Keratinocyte (primary cell): ENCODE data around the gene GARIN3. TPM values are rescaled to one million over a fixed set of nuclear protein-coding genes. Genes with fewer than 3 reads are reported as not detected.

Experiments used
- DNase-seq: peaks from one replicate; pipeline ENCODE4 v3.0.0-alpha.2; 2011; ENCODE audit warnings: low read depth, missing footprints, low spot score
- FAIRE-seq: peaks from 2 replicates; lab custom pipeline; 2011; peaks lifted over from hg19 to GRCh38; lab: Jason Lieb, UNC
- H2AFZ ChIP-seq: 2 replicates; pipeline ENCODE4 v1.6.0; 2012; ENCODE audit warnings: low read length, control low read depth, inconsistent platforms; ENCODE audit not compliant: control insufficient read depth
- H3K27ac ChIP-seq: 2 replicates; pipeline ENCODE4 v1.5.1; 2011; ENCODE audit warnings: low read length; ENCODE audit not compliant: control insufficient read depth, insufficient read depth
- H3K27me3 ChIP-seq: 3 replicates; pipeline ENCODE4 v1.6.0; 2011; ENCODE audit warnings: low read length; ENCODE audit not compliant: control insufficient read depth, insufficient read depth; ENCODE audit errors: extremely low read depth
- H3K36me3 ChIP-seq, 2 experiments: 2 replicates in 1 of 2; 3 replicates in 1 of 2; pipeline ENCODE4 v1.5.1; 2011; ENCODE audit warnings: low read length in 2 of 2, mild to moderate bottlenecking in 1 of 2; ENCODE audit not compliant: control insufficient read depth in 2 of 2, insufficient read depth in 2 of 2; ENCODE audit errors: extremely low read depth in 1 of 2
- H3K4me1 ChIP-seq: 3 replicates; pipeline ENCODE4 v1.5.1; 2011; ENCODE audit warnings: low read length; ENCODE audit not compliant: control insufficient read depth, insufficient read depth; ENCODE audit errors: extremely low read depth
- H3K4me2 ChIP-seq: 3 replicates; pipeline ENCODE4 v1.6.0; 2011; ENCODE audit warnings: low read depth, low read length; ENCODE audit not compliant: control insufficient read depth, insufficient read depth; ENCODE audit errors: extremely low read depth
- H3K4me3 ChIP-seq, 3 experiments: fragments of 200-600 bp in 1 of 3; sonication (generic) in 1 of 3; 2 replicates in 2 of 3; 3 replicates in 1 of 3; pipeline ENCODE4 v1.5.1; 2011 to 2016; ENCODE audit warnings: low read length in 3 of 3, mild to moderate bottlenecking in 3 of 3, control low read depth in 2 of 3, inconsistent platforms in 1 of 3, low read depth in 1 of 3, mixed read lengths in 1 of 3, mixed run types in 1 of 3, moderate library complexity in 1 of 3; ENCODE audit not compliant: control insufficient read depth in 2 of 3, insufficient read depth in 2 of 3; ENCODE audit errors: extremely low read depth in 1 of 3
- H3K79me2 ChIP-seq: 2 replicates; pipeline ENCODE4 v1.6.0; 2012; ENCODE audit warnings: low read length; ENCODE audit not compliant: control insufficient read depth, insufficient read depth
- H3K9ac ChIP-seq: 3 replicates; pipeline ENCODE4 v1.6.0; 2011; ENCODE audit warnings: low read length; ENCODE audit not compliant: control insufficient read depth, insufficient read depth; ENCODE audit errors: extremely low read depth
- H3K9me1 ChIP-seq: 3 replicates; pipeline ENCODE4 v1.6.0; 2011; ENCODE audit warnings: low read length; ENCODE audit not compliant: control insufficient read depth, insufficient read depth; ENCODE audit errors: extremely low read depth
- H3K9me3 ChIP-seq: 2 replicates; pipeline ENCODE4 v1.5.1; 2012; ENCODE audit warnings: low read depth, low read length; ENCODE audit not compliant: control insufficient read depth
- H4K20me1 ChIP-seq: 3 replicates; pipeline ENCODE4 v1.6.0; 2011; ENCODE audit warnings: low read length; ENCODE audit not compliant: control insufficient read depth, insufficient read depth; ENCODE audit errors: extremely low read depth
- CTCF ChIP-seq, 3 experiments: IDR thresholded peaks in 1 of 3; conservative IDR thresholded peaks in 1 of 3; optimal IDR thresholded peaks in 1 of 3; 2 replicates in 2 of 3; 3 replicates in 1 of 3; pipeline versions ENCODE3 to v1.5.1; 2011; ENCODE audit warnings: low read length in 3 of 3, mild to moderate bottlenecking in 3 of 3, moderate library complexity in 2 of 3, control low read depth in 1 of 3, inconsistent platforms in 1 of 3; ENCODE audit not compliant: insufficient read depth in 2 of 3; ENCODE audit errors: extremely low read depth in 1 of 3
- EZH2 ChIP-seq: IDR thresholded peaks from one replicate; pipeline ENCODE4 v1.6.1; 2012; ENCODE audit warnings: inconsistent platforms, mild to moderate bottlenecking, low read length, moderate library complexity
- dilution Hi-C: fragments of 300-500 bp; cut with MboI; formaldehyde crosslinking; loops from one replicate; pipeline ENCODE4 v1.7.0; 2020; ENCODE audit warnings: low sequenced_read_pairs; ENCODE audit not compliant: extremely low pct_ligation_motif_present
- polyA plus RNA-seq, 5 experiments: library from polyadenylated mRNA; depleted of rRNA in 3 of 5; stranded (reverse) in 3 of 5; stranded (forward) in 1 of 5; unstranded in 1 of 5; fragments of >200 nt; gene quantifications; 1 replicate in 1 of 5; 2 replicates in 3 of 5; 3 replicates in 1 of 5; pipeline versions ENCODE4 v1.2.1 to v1.2.3, GENCODE V29; 2011 to 2012; ENCODE audit warnings: missing spikeins in 2 of 5, low read depth in 1 of 5, low replicate concordance in 1 of 5

The GARIN3 gene
- polyA plus RNA-seq, 1 donor (not counting 4 experiments of a cell fraction or from before 2014, with no cell fraction given): not detected

- Histone ChIP-seq H3K79me2 (no peaks in the 10 kb centered on the region), H3K9me1 (no peaks in the 10 kb centered on the region), H3K9ac (no peak overlapping the region), H3K36me3 (no peaks in the 10 kb centered on the region), H3K27ac (no peak overlapping the region), H3K27me3 (no peaks in the 10 kb centered on the region), H4K20me1 (no peaks in the 10 kb centered on the region), H3K4me1 (no peaks in the 10 kb centered on the region), H2AFZ (no peak overlapping the region), H3K4me2 (no peak overlapping the region), H3K4me3 (no peak overlapping the region), H3K9me3 (no peaks in the 10 kb centered on the region)
- DNase-seq (no peak), FAIRE-seq (no peak)
- TF ChIP-seq EZH2 (no peak), CTCF (optimal IDR thresholded peaks at IDR 0.05 in 1 of 3, IDR thresholded peaks at IDR 0.05 in 1 of 3, conservative IDR thresholded peaks at IDR 0.05 in 1 of 3; ENCODE audit: extremely low read depth in 1 of 3, insufficient read depth in 2 of 3, low read length in 3 of 3) (no peak)
- dilution Hi-C loops: no loop called here
Measured at GRCh38 chr5:157189223-157189622, 23.2 kb upstream of the GARIN3 start.

GRCh38 chr5:157188270-157188669, 22.2 kb upstream of the GARIN3 start:
- Histone ChIP-seq H4K20me1 (no peaks in the 10 kb centered on the region), H3K4me3 (no peak overlapping the region), H3K79me2 (no peaks in the 10 kb centered on the region), H3K36me3 (no peaks in the 10 kb centered on the region), H3K9ac (no peak overlapping the region), H3K9me3 (no peaks in the 10 kb centered on the region), H3K4me2 (no peak overlapping the region), H3K4me1 (no peaks in the 10 kb centered on the region), H3K9me1 (no peaks in the 10 kb centered on the region), H2AFZ (no peak overlapping the region), H3K27ac (no peak overlapping the region), H3K27me3 (no peaks in the 10 kb centered on the region)
- dilution Hi-C loops: no loop called here
- no peak for DNase-seq
- FAIRE-seq: no peak
- no peak for TF ChIP-seq EZH2
- TF ChIP-seq CTCF (optimal IDR thresholded peaks at IDR 0.05 in 1 of 3, IDR thresholded peaks at IDR 0.05 in 1 of 3, conservative IDR thresholded peaks at IDR 0.05 in 1 of 3; ENCODE audit: extremely low read depth in 1 of 3, insufficient read depth in 2 of 3, low read length in 3 of 3): no peak
